ENCODE data around the gene NGRN. TPM values are rescaled to one million over a fixed set of nuclear protein-coding genes. Genes with fewer than 3 reads are reported as not detected.

Gene NGRN
- total and polyA plus RNA-seq, 2 experiments from 2014 or later: 88.9 to 131 TPM

DNA sequence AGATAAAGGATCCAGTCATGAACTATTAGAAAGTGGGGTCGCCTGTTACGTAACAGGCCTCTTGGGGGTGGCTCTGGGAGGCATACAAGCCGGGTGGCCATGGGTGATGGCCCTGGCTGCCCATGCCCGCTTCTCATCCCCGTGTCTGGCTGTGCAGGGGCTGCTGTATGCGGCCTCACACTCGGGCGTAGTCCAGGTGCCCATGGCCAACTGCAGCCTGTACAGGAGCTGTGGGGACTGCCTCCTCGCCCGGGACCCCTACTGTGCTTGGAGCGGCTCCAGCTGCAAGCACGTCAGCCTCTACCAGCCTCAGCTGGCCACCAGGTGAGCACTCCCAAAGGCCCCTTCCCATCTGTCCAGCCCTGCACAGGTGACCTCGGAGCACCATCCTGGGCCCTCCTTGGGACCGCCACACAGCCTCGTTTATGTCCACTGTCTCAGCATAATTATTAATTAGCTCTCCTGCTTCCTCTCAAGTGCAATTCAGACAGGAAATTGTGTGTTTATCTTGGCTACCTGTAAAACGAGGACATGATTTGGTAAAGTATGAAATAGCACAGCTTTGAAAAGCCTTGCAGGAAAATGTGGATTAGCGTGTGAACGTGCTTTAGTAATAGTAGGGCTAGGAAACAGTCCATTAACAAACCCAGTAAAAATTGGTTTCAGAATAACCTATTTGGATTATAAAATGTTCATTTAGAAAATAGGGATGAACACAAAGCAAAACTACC is 39.8 kb upstream of the NGRN start:
- Histone ChIP-seq H4K20me1 (replicated peaks; ENCODE audit: insufficient read depth) (no peaks in the 10 kb centered on the region; the same call in 1 of the 2 replicates), H3K4me1 (ENCODE audit: insufficient read depth) (no peaks in the 10 kb centered on the region), H3K27me3 (ENCODE audit: insufficient read depth) (no peaks in the 10 kb centered on the region), H2AFZ (no peak overlapping the region), H3K36me3 (ENCODE audit: insufficient read depth) (peaks cover 12% of the 10 kb centered on the region), H3K4me2 (no peak overlapping the region), H3K27ac (ENCODE audit: low read depth) (no peak overlapping the region), H3K4me3 (no peak overlapping the region), H3K79me2 (replicated peaks; ENCODE audit: insufficient read depth) (no peaks in the 10 kb centered on the region), H3K9me2 (ENCODE audit: insufficient read depth) (no peaks in the 10 kb centered on the region), H3F3A (replicated peaks; ENCODE audit: low read depth) (no peaks in the 10 kb centered on the region)
- Mint-ChIP-seq H3K27ac (no peak overlapping the region), H3K36me3 (ENCODE audit: low read depth) (peaks cover 35% of the 10 kb centered on the region), H3K4me3 (no peak overlapping the region), H3K27me3 (ENCODE audit: insufficient read depth, low read depth, poor library complexity) (peaks cover 8% of the 10 kb centered on the region), H3K9me3 (no peaks in the 10 kb centered on the region), H3K4me1 (no peaks in the 10 kb centered on the region)
- ATAC-seq: no peak
- TF ChIP-seq JUNB (IDR thresholded peaks at IDR 0.05; ENCODE audit: unreplicated experiment) (no peak), STAT1 (IDR thresholded peaks at IDR 0.05; ENCODE audit: unreplicated experiment) (no peak), ZNF114 (CRISPR knock-in tag; IDR thresholded peaks at IDR 0.05) (no peak), ZNF331 (CRISPR knock-in tag; IDR thresholded peaks at IDR 0.05; ENCODE audit: low read depth) (no peak), EZH2phosphoT487 (IDR thresholded peaks at IDR 0.05; ENCODE audit: unreplicated experiment) (no peak), EZH2 (IDR thresholded peaks at IDR 0.05; ENCODE audit: low read depth, unreplicated experiment) (no peak), NANOG (IDR thresholded peaks at IDR 0.05; ENCODE audit: borderline replicate concordance) (no peak), CREB1 (CRISPR knock-in tag; IDR thresholded peaks at IDR 0.05; ENCODE audit: low read depth) (no peak), POLR2AphosphoS5 (IDR thresholded peaks at IDR 0.05; ENCODE audit: low read depth) (no peak)
- TF ChIP-seq, protein P1, sequence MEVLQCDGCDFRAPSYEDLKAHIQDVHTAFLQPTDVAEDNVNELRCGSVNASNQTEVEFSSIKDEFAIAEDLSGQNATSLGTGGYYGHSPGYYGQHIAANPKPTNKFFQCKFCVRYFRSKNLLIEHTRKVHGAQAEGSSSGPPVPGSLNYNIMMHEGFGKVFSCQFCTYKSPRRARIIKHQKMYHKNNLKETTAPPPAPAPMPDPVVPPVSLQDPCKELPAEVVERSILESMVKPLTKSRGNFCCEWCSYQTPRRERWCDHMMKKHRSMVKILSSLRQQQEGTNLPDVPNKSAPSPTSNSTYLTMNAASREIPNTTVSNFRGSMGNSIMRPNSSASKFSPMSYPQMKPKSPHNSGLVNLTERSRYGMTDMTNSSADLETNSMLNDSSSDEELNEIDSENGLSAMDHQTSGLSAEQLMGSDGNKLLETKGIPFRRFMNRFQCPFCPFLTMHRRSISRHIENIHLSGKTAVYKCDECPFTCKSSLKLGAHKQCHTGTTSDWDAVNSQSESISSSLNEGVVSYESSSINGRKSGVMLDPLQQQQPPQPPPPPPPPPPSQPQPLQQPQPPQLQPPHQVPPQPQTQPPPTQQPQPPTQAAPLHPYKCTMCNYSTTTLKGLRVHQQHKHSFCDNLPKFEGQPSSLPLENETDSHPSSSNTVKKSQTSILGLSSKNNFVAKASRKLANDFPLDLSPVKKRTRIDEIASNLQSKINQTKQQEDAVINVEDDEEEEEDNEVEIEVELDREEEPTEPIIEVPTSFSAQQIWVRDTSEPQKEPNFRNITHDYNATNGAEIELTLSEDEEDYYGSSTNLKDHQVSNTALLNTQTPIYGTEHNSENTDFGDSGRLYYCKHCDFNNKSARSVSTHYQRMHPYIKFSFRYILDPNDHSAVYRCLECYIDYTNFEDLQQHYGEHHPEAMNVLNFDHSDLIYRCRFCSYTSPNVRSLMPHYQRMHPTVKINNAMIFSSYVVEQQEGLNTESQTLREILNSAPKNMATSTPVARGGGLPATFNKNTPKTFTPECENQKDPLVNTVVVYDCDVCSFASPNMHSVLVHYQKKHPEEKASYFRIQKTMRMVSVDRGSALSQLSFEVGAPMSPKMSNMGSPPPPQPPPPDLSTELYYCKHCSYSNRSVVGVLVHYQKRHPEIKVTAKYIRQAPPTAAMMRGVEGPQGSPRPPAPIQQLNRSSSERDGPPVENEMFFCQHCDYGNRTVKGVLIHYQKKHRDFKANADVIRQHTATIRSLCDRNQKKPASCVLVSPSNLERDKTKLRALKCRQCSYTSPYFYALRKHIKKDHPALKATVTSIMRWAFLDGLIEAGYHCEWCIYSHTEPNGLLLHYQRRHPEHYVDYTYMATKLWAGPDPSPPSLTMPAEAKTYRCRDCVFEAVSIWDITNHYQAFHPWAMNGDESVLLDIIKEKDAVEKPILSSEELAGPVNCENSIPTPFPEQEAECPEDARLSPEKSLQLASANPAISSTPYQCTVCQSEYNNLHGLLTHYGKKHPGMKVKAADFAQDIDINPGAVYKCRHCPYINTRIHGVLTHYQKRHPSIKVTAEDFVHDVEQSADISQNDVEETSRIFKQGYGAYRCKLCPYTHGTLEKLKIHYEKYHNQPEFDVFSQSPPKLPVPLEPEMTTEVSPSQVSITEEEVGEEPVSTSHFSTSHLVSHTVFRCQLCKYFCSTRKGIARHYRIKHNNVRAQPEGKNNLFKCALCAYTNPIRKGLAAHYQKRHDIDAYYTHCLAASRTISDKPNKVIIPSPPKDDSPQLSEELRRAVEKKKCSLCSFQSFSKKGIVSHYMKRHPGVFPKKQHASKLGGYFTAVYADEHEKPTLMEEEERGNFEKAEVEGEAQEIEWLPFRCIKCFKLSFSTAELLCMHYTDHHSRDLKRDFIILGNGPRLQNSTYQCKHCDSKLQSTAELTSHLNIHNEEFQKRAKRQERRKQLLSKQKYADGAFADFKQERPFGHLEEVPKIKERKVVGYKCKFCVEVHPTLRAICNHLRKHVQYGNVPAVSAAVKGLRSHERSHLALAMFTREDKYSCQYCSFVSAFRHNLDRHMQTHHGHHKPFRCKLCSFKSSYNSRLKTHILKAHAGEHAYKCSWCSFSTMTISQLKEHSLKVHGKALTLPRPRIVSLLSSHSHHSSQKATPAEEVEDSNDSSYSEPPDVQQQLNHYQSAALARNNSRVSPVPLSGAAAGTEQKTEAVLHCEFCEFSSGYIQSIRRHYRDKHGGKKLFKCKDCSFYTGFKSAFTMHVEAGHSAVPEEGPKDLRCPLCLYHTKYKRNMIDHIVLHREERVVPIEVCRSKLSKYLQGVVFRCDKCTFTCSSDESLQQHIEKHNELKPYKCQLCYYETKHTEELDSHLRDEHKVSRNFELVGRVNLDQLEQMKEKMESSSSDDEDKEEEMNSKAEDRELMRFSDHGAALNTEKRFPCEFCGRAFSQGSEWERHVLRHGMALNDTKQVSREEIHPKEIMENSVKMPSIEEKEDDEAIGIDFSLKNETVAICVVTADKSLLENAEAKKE (CRISPR knock-in tag; IDR thresholded peaks at IDR 0.05): no peak
- TF ChIP-seq, protein P2, sequence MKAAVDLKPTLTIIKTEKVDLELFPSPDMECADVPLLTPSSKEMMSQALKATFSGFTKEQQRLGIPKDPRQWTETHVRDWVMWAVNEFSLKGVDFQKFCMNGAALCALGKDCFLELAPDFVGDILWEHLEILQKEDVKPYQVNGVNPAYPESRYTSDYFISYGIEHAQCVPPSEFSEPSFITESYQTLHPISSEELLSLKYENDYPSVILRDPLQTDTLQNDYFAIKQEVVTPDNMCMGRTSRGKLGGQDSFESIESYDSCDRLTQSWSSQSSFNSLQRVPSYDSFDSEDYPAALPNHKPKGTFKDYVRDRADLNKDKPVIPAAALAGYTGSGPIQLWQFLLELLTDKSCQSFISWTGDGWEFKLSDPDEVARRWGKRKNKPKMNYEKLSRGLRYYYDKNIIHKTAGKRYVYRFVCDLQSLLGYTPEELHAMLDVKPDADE (IDR thresholded peaks at IDR 0.05): no peak
- TF ChIP-seq, protein P3, sequence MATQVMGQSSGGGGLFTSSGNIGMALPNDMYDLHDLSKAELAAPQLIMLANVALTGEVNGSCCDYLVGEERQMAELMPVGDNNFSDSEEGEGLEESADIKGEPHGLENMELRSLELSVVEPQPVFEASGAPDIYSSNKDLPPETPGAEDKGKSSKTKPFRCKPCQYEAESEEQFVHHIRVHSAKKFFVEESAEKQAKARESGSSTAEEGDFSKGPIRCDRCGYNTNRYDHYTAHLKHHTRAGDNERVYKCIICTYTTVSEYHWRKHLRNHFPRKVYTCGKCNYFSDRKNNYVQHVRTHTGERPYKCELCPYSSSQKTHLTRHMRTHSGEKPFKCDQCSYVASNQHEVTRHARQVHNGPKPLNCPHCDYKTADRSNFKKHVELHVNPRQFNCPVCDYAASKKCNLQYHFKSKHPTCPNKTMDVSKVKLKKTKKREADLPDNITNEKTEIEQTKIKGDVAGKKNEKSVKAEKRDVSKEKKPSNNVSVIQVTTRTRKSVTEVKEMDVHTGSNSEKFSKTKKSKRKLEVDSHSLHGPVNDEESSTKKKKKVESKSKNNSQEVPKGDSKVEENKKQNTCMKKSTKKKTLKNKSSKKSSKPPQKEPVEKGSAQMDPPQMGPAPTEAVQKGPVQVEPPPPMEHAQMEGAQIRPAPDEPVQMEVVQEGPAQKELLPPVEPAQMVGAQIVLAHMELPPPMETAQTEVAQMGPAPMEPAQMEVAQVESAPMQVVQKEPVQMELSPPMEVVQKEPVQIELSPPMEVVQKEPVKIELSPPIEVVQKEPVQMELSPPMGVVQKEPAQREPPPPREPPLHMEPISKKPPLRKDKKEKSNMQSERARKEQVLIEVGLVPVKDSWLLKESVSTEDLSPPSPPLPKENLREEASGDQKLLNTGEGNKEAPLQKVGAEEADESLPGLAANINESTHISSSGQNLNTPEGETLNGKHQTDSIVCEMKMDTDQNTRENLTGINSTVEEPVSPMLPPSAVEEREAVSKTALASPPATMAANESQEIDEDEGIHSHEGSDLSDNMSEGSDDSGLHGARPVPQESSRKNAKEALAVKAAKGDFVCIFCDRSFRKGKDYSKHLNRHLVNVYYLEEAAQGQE (IDR thresholded peaks at IDR 0.05; ENCODE audit: unreplicated experiment): no peak
- TF ChIP-seq, protein P4, sequence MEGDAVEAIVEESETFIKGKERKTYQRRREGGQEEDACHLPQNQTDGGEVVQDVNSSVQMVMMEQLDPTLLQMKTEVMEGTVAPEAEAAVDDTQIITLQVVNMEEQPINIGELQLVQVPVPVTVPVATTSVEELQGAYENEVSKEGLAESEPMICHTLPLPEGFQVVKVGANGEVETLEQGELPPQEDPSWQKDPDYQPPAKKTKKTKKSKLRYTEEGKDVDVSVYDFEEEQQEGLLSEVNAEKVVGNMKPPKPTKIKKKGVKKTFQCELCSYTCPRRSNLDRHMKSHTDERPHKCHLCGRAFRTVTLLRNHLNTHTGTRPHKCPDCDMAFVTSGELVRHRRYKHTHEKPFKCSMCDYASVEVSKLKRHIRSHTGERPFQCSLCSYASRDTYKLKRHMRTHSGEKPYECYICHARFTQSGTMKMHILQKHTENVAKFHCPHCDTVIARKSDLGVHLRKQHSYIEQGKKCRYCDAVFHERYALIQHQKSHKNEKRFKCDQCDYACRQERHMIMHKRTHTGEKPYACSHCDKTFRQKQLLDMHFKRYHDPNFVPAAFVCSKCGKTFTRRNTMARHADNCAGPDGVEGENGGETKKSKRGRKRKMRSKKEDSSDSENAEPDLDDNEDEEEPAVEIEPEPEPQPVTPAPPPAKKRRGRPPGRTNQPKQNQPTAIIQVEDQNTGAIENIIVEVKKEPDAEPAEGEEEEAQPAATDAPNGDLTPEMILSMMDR (conservative IDR thresholded peaks at IDR 0.05; ENCODE audit: low read depth in 2 of 2): no peak
- DNase-seq (ENCODE audit: low spot score): no peak
